ENCODE results near the gene PASK. TPM values are rescaled to one million over a fixed set of nuclear protein-coding genes. Genes with fewer than 3 reads are reported as not detected.

Gene PASK
- total and polyA plus RNA-seq, 2 donors (not counting 1 experiment from before 2014, with no cell fraction given) = 48.2 to 144 TPM

GRCh38 chr2:241138471-241138870 lies 10.8 kb downstream of the PASK start:
- peaks cover 0 to 31% of the 10 kb centered on the region in 2 experiments for H3K36me3 ChIP-seq (replicated peaks in 1 of 2; ENCODE audit: control extremely low read depth in 1 of 2, control insufficient read depth in 1 of 2, extremely low read depth in 1 of 2, insufficient read depth in 2 of 2, low read length in 1 of 2)
- WGBS (ENCODE audit: insufficient coverage) = 97% methylated on average over 16 of the region's 16 CpGs

More at GRCh38 chr2:241138471-241138870, 10.8 kb downstream of the PASK start:
- Mint-ChIP-seq H3K27ac (no peak overlapping the region), H3K4me1 (no peaks in the 10 kb centered on the region), H3K9me3 (ENCODE audit: insufficient read depth) (no peaks in the 10 kb centered on the region), H3K4me3 (no peak overlapping the region), H3K27me3 (no peaks in the 10 kb centered on the region)
- TF ChIP-seq EZH2 (IDR thresholded peaks at IDR 0.05; ENCODE audit: borderline replicate concordance, insufficient read depth, low read depth, low read length, poor library complexity, severe bottlenecking) = no peak
- no peak for TF ChIP-seq CTCF (IDR thresholded peaks at IDR 0.05)
- Histone ChIP-seq H3K27me3 (replicated peaks in 1 of 4; ENCODE audit: control extremely low read depth in 1 of 4, control insufficient read depth in 3 of 4, insufficient read depth in 4 of 4, low read length in 3 of 4) (no peaks in the 10 kb centered on the region), H3K4me2 (replicated peaks; ENCODE audit: low read depth, low read length, poor library complexity, severe bottlenecking) (no peak overlapping the region), H3K79me2 (ENCODE audit: control insufficient read depth, insufficient read depth, low read length) (peaks cover 22% of the 10 kb centered on the region), H3K9me3 (ENCODE audit: control extremely low read depth in 1 of 3, control insufficient read depth in 2 of 3, insufficient read depth in 1 of 3, low read length in 2 of 3) (no peaks in the 10 kb centered on the region), H2AFZ (ENCODE audit: insufficient read depth, low read depth, low read length, poor library complexity, severe bottlenecking) (no peak overlapping the region), H3K4me1 (ENCODE audit: control insufficient read depth in 2 of 2, insufficient read depth in 2 of 2, low read length in 2 of 2) (no peaks in the 10 kb centered on the region), H4K20me1 (ENCODE audit: control insufficient read depth, insufficient read depth, low read length, poor library complexity, severe bottlenecking) (no peaks in the 10 kb centered on the region), H3K9ac (ENCODE audit: low read length) (no peak overlapping the region), H3K27ac (ENCODE audit: low read length in 2 of 2) (no peak overlapping the region), H3K4me3 (ENCODE audit: control extremely low read depth in 1 of 5, extremely low read depth in 1 of 5, insufficient read depth in 1 of 5, low read depth in 2 of 5, low read length in 4 of 5) (no peak overlapping the region)
- DNase-seq = no peak
- ATAC-seq (ENCODE audit: low read depth) = no peak
- intact Hi-C loops (cut with micrococcal nuclease) = no loop called here
- CTCF ChIA-PET = no interaction called here
- POLR2A ChIA-PET = no interaction called here

Data from B cell (primary cell).